Measurements from ENCODE around the gene SYVN1. TPM values are rescaled to one million over a fixed set of nuclear protein-coding genes. Genes with fewer than 3 reads are reported as not detected.

The SYVN1 gene
- total RNA-seq, 2 donors from 2014 or later: 29.1 to 52.0 TPM

DNA sequence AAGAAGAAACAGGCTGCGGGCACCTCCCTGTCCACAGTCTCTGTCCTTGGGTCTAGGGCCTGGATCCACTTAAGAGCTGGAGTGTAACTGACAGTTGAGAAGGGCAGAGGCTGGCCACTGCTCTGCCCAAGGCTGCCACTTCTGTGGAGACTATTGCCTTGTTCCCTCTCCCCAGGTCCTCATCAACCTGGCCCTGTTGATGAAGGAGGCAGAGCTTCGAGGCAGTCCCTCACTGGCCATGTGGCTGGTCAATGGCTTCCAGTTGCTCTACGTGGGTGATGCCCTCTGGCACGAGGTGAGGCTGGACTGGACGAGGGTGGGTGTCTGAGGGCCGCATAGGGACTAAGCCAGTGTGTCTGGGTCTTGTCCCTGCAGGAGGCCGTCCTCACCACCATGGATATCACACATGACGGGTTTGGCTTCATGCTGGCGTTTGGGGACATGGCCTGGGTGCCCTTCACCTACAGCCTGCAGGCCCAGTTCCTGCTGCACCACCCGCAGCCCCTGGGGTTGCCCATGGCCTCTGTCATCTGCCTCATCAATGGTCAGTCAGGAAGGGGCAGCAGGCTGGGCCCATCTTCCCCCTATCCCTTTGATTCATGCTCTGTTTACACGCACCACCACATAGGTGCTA lies 19.7 kb downstream of the SYVN1 start:
- TF ChIP-seq, protein P1, sequence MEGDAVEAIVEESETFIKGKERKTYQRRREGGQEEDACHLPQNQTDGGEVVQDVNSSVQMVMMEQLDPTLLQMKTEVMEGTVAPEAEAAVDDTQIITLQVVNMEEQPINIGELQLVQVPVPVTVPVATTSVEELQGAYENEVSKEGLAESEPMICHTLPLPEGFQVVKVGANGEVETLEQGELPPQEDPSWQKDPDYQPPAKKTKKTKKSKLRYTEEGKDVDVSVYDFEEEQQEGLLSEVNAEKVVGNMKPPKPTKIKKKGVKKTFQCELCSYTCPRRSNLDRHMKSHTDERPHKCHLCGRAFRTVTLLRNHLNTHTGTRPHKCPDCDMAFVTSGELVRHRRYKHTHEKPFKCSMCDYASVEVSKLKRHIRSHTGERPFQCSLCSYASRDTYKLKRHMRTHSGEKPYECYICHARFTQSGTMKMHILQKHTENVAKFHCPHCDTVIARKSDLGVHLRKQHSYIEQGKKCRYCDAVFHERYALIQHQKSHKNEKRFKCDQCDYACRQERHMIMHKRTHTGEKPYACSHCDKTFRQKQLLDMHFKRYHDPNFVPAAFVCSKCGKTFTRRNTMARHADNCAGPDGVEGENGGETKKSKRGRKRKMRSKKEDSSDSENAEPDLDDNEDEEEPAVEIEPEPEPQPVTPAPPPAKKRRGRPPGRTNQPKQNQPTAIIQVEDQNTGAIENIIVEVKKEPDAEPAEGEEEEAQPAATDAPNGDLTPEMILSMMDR (IDR thresholded peaks at IDR 0.05): no peak
- DNase-seq (ENCODE audit: low spot score): no peak
- H3K4me1 ChIP-seq: peaks cover 0 to 61% of the 10 kb centered on the region in 2 donors
- peaks cover 24% of the 10 kb centered on the region for H3K36me3 ChIP-seq
- H3K9me3 ChIP-seq: no peaks in the 10 kb centered on the region
- no peak overlapping the region for H3K27ac ChIP-seq
- H3K27me3 ChIP-seq: no peaks in the 10 kb centered on the region
- no peak overlapping the region for H3K4me3 ChIP-seq

DNA sequence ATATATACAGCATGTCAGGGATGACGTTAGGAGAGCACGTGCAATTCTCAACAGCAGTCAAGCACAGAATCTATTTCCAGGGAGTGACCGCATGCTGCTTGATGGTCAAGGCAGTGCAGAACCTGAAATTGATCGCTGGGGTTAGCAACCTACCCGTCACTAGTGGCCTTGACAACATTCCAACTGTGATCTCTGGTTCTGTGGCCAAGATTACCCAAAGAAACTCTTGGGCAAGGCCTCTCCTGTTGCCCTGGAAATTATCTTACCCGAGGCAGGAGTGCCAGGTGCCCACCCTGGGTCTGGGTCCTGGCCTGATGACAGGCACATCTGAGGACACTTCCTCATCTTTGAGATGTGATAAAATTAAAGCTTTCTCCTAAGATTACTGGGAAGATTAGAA lies 20.5 kb downstream of the SYVN1 start:
- no peaks in the 10 kb centered on the region for H3K9me3 ChIP-seq
- H3K27ac ChIP-seq: peak overlapping the region in 1 of 2 donors; percentile 82
- H3K4me1 ChIP-seq: peaks cover 0 to 61% of the 10 kb centered on the region in 2 donors
- H3K4me3 ChIP-seq: no peak overlapping the region
- TF ChIP-seq, protein P1 (IDR thresholded peaks at IDR 0.05): no peak
- DNase-seq (ENCODE audit: low spot score): no peak
- peaks cover 22% of the 10 kb centered on the region for H3K36me3 ChIP-seq
- no peaks in the 10 kb centered on the region for H3K27me3 ChIP-seq

DNA sequence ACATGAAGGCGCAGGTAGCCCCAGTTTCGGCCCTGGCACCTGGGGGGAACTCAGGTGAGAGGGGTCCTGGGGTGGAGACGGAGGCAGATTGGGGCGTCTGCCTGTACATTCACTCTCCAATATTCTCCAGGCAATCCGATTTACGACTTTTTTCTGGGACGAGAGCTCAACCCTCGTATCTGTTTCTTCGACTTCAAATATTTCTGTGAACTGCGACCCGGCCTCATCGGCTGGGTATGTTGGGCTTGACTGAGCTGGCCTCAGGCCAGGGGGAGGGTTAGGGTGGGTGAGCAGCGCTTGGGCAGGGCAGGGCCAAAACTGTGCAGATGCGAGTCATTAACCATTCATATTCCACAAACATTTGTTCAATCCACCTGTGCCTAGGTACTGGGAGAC lies 21.0 kb downstream of the SYVN1 start:
- peaks cover 0 to 61% of the 10 kb centered on the region in 2 donors for H3K4me1 ChIP-seq
- TF ChIP-seq, protein P1 (IDR thresholded peaks at IDR 0.05): no peak
- no peak for DNase-seq (ENCODE audit: low spot score)
- peak overlapping the region in 1 of 2 donors; percentile 67 for H3K4me3 ChIP-seq
- H3K36me3 ChIP-seq: peaks cover 22% of the 10 kb centered on the region
- no peaks in the 10 kb centered on the region for H3K9me3 ChIP-seq
- H3K27ac ChIP-seq: peak overlapping the region; percentile 81 to 82
- H3K27me3 ChIP-seq: no peaks in the 10 kb centered on the region

DNA sequence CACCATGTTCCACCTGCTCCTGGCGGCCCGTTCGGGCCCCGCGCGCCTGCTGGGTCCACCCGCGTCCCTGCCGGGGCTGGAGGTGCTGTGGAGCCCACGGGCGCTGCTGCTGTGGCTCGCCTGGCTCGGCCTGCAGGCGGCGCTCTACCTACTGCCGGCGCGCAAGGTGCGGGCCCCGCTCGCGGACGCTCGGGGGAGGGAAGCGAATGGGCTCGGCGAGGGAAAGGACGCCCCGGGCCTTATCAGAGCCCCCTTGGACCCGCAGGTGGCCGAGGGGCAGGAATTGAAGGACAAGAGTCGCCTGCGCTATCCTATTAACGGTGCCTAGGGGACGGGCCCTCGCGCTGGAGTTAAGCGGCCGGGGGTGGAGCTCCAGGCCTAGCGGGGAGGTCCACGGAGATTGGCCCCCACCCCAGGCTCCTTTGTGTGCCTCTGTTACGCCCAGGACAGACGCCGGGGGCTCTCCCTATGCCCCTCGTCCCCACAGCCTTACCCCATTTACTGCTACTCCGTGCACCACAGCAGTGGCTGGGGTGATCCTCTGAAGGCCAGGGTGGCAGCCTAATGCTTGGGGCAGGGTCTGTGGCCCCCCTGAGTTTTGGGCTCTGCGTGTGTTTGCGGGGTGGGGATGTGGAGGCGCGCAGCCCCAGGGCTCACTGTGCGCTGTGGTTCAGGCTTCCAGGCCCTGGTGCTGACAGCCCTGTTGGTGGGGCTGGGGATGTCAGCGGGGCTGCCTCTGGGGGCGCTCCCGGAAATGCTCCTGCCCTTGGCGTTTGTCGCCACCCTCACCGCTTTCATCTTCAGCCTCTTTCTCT lies 21.6 kb downstream of the SYVN1 start:
- peaks cover 0 to 55% of the 10 kb centered on the region in 2 donors for H3K4me1 ChIP-seq
- H3K27ac ChIP-seq: peak overlapping the region; percentile 81 to 82
- no peak for DNase-seq (ENCODE audit: low spot score)
- TF ChIP-seq, protein P1 (IDR thresholded peaks at IDR 0.05): peak; percentile 88 to 90
- H3K36me3 ChIP-seq: peaks cover 23% of the 10 kb centered on the region
- no peaks in the 10 kb centered on the region for H3K27me3 ChIP-seq
- peak overlapping the region; percentile 47 to 67 for H3K4me3 ChIP-seq
- H3K9me3 ChIP-seq: no peaks in the 10 kb centered on the region

DNA sequence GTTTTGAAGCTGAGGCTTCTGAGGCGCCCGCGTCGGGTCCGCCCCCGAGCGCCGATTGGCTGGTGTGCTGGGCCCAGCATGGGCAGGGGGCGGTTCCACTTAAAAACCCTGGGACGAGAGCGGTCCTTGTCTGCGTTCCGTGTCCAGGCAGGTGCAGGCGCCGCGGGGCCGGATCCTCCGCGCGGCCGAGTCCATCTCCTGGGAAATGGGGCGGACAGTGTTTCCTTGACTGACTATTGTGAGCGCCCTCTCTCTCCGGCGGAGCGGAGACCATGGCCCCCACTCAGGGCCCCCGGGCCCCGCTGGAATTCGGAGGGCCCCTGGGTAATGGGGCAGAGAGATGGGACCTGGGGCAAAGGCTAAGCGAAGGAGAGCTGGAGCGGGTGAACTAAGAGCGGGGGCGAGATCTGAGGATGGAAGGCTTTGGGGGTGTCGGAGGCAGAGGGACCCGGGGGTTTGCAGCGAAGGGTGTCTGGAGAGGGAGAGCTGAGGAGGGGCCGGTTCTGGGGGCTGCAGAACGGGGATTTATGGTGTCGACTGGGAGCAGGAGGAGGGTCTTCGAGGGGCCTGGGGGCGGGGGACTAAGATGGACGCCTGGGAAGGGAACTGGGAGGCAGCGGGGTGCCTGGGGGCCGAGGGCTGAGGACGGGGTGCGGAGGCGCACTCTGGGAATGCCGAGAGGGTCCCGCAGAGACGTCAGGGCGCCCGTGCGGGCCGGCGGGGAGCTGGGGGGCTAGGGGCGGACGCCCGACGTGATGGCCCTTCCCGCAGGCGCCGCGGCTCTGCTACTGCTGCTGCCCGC lies 22.4 kb downstream of the SYVN1 start, which contains the start of gene TM7SF2:
TM7SF2 (plus strand) TSS at position 129 of the 802 bp plus-strand sequence; CDS start at position 273, 144 bp downstream.
- no peaks in the 10 kb centered on the region for H3K27me3 ChIP-seq
- H3K4me1 ChIP-seq: peaks cover 0 to 52% of the 10 kb centered on the region in 2 donors
- H3K9me3 ChIP-seq: no peaks in the 10 kb centered on the region
- H3K36me3 ChIP-seq: peaks cover 26% of the 10 kb centered on the region
- H3K27ac ChIP-seq: peak within 1 kb of the TSS; percentile 81 to 82
- H3K4me3 ChIP-seq: peak within 1 kb of the TSS; percentile 47 to 67
- TF ChIP-seq, protein P1 (IDR thresholded peaks at IDR 0.05): no peak
- DNase-seq (ENCODE audit: low spot score): peak; percentile 97
